Tibial nerve (tissue), 4 donors: ENCODE measurements around the gene PHLPP1. TPM values are rescaled to one million over a fixed set of nuclear protein-coding genes. Genes with fewer than 3 reads are reported as not detected.

ENCODE experiments used
- DNase-seq, 2 donors: peaks; one replicate each; pipeline ENCODE4 v3.0.0-alpha.2; 2019; ENCODE audit warnings: low spot score in 2 of 2
- H3K27ac ChIP-seq, 4 donors: fragments of 200-600 bp; sonication (generic) in 3 of 4; one replicate each; pipeline ENCODE4 v1.5.1; 2017 to 2019; ENCODE audit warnings: mild to moderate bottlenecking in 1 of 4
- H3K27me3 ChIP-seq, 2 donors: fragments of 200-600 bp; sonication (generic) in 1 of 2; one replicate each; pipeline versions ENCODE4 v1.5.1 to v1.6.0; 2017 to 2019
- H3K36me3 ChIP-seq, 3 donors: fragments of 200-600 bp; sonication (generic); one replicate each; pipeline ENCODE4 v1.5.1; 2018 to 2019
- H3K4me1 ChIP-seq, 4 donors: fragments of 200-600 bp; sonication (generic) in 3 of 4; one replicate each; pipeline ENCODE4 v1.5.1; 2017 to 2019
- H3K4me3 ChIP-seq, 4 donors: fragments of 200-600 bp; sonication (generic) in 3 of 4; one replicate each; pipeline ENCODE4 v1.5.1; 2017 to 2019; ENCODE audit warnings: mild to moderate bottlenecking in 1 of 4, moderate library complexity in 1 of 4
- H3K9me3 ChIP-seq, 4 donors: fragments of 200-600 bp; sonication (generic) in 3 of 4; one replicate each; pipeline ENCODE4 v1.5.1; 2017 to 2019
- EP300 ChIP-seq, 2 donors: sonication (generic); formaldehyde crosslinking; IDR thresholded peaks; one replicate each; pipeline ENCODE4 v1.6.1; 2017; ENCODE audit warnings: antibody characterized with exemption in 2 of 2, mild to moderate bottlenecking in 1 of 2
- POLR2A ChIP-seq, 2 donors: fragments of 450-650 bp; IDR thresholded peaks; one replicate each; pipeline ENCODE4 v1.6.1; 2017; ENCODE audit warnings: antibody characterized with exemption in 2 of 2, mild to moderate bottlenecking in 2 of 2, moderate library complexity in 2 of 2
- WGBS, 2 donors: methylation state at CpG; one replicate each; pipeline ENCODE4 v1.1.5; 2018; 5-methylcytosine and 5-hydroxymethylcytosine counted together
- total RNA-seq, 4 donors: library from RNA; depleted of rRNA; stranded (reverse); fragments of >200 nt; gene quantifications; one replicate each; pipeline ENCODE4 v1.1.0, GENCODE V29; 2016
- TF ChIP-seq, protein P1 (sequence below), 5 experiments: fragments of 200-600 bp in 3 of 5; fragments of 450-650 bp in 2 of 5; sonication (generic) in 3 of 5; IDR thresholded peaks; one replicate each; pipeline ENCODE4 v1.5.1; 2016 to 2019; ENCODE audit warnings: antibody characterized with exemption in 5 of 5, mild to moderate bottlenecking in 3 of 5, moderate library complexity in 2 of 5

Gene PHLPP1
- total RNA-seq, 4 donors from 2014 or later, result 11.4 to 16.1 (median 14.5) TPM

DNA sequence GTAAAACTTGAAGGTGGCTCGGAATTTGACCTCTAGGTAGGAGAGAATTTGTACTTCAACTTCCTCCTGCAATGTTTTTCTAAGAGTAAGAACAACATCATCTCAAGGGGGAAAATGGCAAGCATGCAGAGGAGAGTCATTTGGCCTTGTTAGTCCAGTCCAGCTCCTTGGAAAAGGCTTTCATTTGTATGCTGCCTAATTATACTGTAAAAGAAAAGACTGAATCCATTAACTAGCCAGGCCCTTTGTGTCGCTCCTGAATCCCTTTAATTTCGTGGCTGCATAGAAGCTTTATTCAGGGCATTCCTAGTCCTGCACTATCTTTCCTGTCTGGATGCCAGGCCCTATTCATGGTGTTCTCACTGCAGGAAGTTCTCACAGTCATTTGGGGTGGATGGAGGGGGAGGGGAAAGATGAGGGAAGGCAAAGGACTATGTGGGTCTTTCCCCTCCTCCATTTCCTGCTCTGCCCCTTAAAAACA is 36.0 kb downstream of the PHLPP1 start:
- TF ChIP-seq, protein P1, sequence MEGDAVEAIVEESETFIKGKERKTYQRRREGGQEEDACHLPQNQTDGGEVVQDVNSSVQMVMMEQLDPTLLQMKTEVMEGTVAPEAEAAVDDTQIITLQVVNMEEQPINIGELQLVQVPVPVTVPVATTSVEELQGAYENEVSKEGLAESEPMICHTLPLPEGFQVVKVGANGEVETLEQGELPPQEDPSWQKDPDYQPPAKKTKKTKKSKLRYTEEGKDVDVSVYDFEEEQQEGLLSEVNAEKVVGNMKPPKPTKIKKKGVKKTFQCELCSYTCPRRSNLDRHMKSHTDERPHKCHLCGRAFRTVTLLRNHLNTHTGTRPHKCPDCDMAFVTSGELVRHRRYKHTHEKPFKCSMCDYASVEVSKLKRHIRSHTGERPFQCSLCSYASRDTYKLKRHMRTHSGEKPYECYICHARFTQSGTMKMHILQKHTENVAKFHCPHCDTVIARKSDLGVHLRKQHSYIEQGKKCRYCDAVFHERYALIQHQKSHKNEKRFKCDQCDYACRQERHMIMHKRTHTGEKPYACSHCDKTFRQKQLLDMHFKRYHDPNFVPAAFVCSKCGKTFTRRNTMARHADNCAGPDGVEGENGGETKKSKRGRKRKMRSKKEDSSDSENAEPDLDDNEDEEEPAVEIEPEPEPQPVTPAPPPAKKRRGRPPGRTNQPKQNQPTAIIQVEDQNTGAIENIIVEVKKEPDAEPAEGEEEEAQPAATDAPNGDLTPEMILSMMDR (IDR thresholded peaks at IDR 0.05), result no peak
- no peak for TF ChIP-seq POLR2A (IDR thresholded peaks at IDR 0.05)
- 27 to 40% methylated on average over 3 of the region's 3 CpGs for WGBS, 2 donors
- no peak overlapping the region for H3K4me3 ChIP-seq
- H3K4me1 ChIP-seq, result peaks cover 0 to 23% (median 15%) of the 10 kb centered on the region in 4 donors
- H3K9me3 ChIP-seq, result no peaks in the 10 kb centered on the region
- H3K36me3 ChIP-seq, result no peaks in the 10 kb centered on the region
- peak overlapping the region in 1 of 4 donors; percentile 1 for H3K27ac ChIP-seq
- DNase-seq, result no peak
- H3K27me3 ChIP-seq, result no peaks in the 10 kb centered on the region

DNA sequence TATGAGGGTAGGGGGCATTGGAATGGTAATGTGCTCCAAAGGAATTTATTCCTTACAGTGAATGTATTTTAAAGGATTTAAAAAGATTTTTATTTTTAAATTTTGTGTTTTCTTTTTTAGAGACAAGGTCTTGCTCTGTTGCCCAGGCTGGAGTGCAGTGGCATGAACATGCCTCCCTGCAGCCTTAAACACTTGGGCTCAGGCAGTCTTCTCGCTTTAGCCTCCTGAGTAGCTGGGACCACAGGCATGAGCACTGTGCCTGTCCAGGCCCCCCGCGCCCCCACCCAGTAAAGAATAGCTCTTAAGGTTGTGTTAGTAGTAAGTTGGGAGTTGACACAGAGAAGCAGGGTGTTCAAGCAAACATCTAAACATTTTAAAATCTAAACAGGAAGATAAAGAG is 36.6 kb downstream of the PHLPP1 start:
- H3K4me1 ChIP-seq, result peaks cover 0 to 23% (median 15%) of the 10 kb centered on the region in 4 donors
- WGBS, 2 donors, result 60 to 64% methylated on average over 3 of the region's 3 CpGs
- no peak overlapping the region for H3K27ac ChIP-seq
- H3K9me3 ChIP-seq, result no peaks in the 10 kb centered on the region
- no peaks in the 10 kb centered on the region for H3K36me3 ChIP-seq
- no peak for DNase-seq
- no peaks in the 10 kb centered on the region for H3K27me3 ChIP-seq
- no peak overlapping the region for H3K4me3 ChIP-seq
- TF ChIP-seq EP300 (IDR thresholded peaks at IDR 0.05) (no peak), POLR2A (IDR thresholded peaks at IDR 0.05) (no peak)
- TF ChIP-seq, protein P1 (IDR thresholded peaks at IDR 0.05), result no peak

DNA sequence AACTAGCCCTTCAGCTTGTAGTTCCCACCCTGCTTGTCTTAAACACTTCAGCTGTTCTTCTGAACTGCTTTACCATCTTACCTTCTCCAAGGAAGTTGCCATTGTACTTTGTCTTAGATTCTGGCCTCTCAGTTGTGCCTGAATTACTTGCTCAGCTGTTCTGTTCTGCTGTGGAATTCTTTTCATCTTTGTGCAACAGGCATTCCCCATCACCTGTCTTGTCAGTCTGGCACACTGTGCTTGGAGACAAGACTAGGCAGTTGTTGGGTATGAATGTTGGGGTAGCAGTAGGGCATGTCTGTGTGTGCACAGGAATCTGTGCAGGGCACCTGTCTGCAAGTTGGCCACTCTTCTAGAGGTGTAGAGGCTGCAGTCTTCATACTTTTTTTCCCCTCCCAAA is 38.7 kb downstream of the PHLPP1 start:
- H3K27ac ChIP-seq, result no peak overlapping the region
- no peak overlapping the region for H3K4me3 ChIP-seq
- no peak for DNase-seq
- H3K36me3 ChIP-seq, result no peaks in the 10 kb centered on the region
- peaks cover 0 to 28% (median 15%) of the 10 kb centered on the region in 4 donors for H3K4me1 ChIP-seq
- no peaks in the 10 kb centered on the region for H3K27me3 ChIP-seq
- no peak for TF ChIP-seq EP300 (IDR thresholded peaks at IDR 0.05)
- TF ChIP-seq POLR2A (IDR thresholded peaks at IDR 0.05), result no peak
- TF ChIP-seq, protein P1 (IDR thresholded peaks at IDR 0.05), result no peak
- H3K9me3 ChIP-seq, result no peaks in the 10 kb centered on the region

DNA sequence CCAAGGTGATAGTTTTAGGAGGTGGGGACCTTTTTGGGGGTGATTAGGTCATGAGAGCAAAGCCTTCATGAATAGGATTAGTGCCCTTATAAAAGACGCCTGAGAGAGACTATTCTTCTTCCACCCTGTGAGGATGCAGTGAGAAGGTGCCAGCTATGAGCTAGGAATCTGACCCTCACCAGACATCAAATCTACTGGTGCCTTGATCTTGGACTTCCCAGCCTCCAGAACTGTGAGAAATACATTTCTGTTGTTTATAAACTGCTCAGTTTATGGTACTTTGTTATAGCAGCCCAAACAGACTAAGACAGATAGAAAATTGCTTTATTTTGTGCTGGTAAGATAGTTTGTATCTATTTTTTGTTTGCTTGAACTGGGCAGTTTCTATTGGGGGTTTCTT is 40.1 kb downstream of the PHLPP1 start:
- no peak overlapping the region for H3K27ac ChIP-seq
- no peak overlapping the region for H3K4me3 ChIP-seq
- no peak for DNase-seq
- TF ChIP-seq, protein P1 (IDR thresholded peaks at IDR 0.05), result no peak
- no peak for TF ChIP-seq POLR2A (IDR thresholded peaks at IDR 0.05)
- TF ChIP-seq EP300 (IDR thresholded peaks at IDR 0.05), result no peak
- no peaks in the 10 kb centered on the region for H3K36me3 ChIP-seq
- H3K27me3 ChIP-seq, result no peaks in the 10 kb centered on the region
- WGBS, 2 donors, result 81 to 96% methylated on average over 1 of the region's 1 CpG
- H3K9me3 ChIP-seq, result no peaks in the 10 kb centered on the region
- H3K4me1 ChIP-seq, result peaks cover 0 to 24% (median 15%) of the 10 kb centered on the region in 4 donors

DNA sequence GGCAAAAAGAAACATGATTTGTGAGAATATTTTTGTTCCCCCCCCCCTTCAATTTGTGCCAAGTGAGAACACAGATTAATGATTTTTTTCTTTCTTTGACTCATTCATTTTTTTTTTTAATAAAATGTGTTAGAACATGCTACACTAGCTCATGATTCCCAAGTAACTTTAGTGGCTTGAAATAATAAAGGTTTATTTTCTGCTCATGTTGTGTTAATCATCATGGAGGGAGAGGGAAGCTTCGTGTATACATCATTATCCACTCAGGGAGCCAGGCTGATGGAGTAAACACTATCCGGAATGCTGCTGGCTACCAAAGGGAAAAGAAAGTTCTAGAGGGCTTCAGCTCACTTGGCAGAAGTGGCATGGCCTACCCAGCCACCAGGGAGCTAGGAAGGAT is 40.6 kb downstream of the PHLPP1 start:
- Histone ChIP-seq H3K4me3 (no peak overlapping the region), H3K9me3 (no peaks in the 10 kb centered on the region), H3K27ac (no peak overlapping the region), H3K27me3 (no peaks in the 10 kb centered on the region), H3K36me3 (no peaks in the 10 kb centered on the region), H3K4me1 (peaks cover 0 to 19% (median 14%) of the 10 kb centered on the region in 4 donors)
- TF ChIP-seq, protein P1 (IDR thresholded peaks at IDR 0.05), result no peak
- TF ChIP-seq EP300 (IDR thresholded peaks at IDR 0.05), result no peak
- no peak for TF ChIP-seq POLR2A (IDR thresholded peaks at IDR 0.05)
- DNase-seq, result no peak
- WGBS, 2 donors, result 87 to 98% methylated on average over 2 of the region's 2 CpGs
